ENCODE results near the gene CORO2A. TPM values are rescaled to one million over a fixed set of nuclear protein-coding genes. Genes with fewer than 3 reads are reported as not detected.
"Not testable (repeated sequence)": the region's sequence is repeated elsewhere in the genome, so short reads cannot be mapped to it uniquely, and the experiment has no call there.

The CORO2A gene
- polyA plus RNA-seq, 3 donors from 2014 or later = 1.6 to 2.5 (median 2.1) TPM

DNA sequence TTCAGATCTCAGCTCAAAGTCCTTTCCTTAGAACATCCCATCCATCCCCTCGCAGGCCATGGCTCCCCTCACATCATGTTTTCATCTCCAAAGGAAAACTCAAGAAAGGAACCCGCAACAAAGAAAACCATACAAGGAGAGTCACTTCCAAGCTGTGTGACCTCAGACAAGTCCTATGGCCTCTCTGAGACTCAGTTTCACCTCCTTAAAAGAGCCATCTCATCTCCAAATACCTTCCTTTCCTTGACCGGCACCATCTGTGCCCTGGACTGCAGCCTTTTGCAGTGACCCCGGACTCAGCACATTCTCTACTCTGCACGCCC, 10.7 kb downstream of the CORO2A start:
- no peak for DNase-seq
- no peak overlapping the region for H3K27ac Mint-ChIP-seq
- H3K27me3 Mint-ChIP-seq (ENCODE audit: low read depth in 3 of 3) = peaks cover 2 to 6% (median 3%) of the 10 kb centered on the region in 3 donors
- H3K36me3 Mint-ChIP-seq = no peaks in the 10 kb centered on the region
- H3K4me1 Mint-ChIP-seq = no peaks in the 10 kb centered on the region
- no peaks in the 10 kb centered on the region for H3K9me3 Mint-ChIP-seq
- no peak overlapping the region for H3K4me3 Mint-ChIP-seq

DNA sequence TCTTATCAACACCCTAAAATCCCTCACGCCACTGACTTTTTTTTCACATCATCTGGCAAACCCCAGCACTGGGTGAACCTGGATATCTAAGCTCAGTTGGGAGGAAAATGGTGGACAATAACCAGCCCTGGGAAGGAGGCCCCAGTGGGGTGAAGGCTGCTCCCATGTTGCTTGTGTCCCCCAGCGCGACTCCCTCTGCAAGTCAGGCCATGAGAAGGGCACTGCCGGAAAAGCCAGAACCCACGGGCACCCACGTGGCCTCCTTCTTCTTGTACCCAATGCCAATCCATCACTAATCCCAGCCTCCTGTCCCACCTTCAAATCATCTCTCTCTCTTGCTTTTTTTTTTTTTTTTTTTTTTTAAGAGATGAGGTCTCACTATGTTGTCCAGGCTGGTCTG, 11.4 kb downstream of the CORO2A start:
- Mint-ChIP-seq H3K36me3 (no peaks in the 10 kb centered on the region), H3K27me3 (ENCODE audit: low read depth in 3 of 3) (peaks cover 0 to 6% (median 2%) of the 10 kb centered on the region in 3 donors), H3K4me3 (no peak overlapping the region), H3K4me1 (no peaks in the 10 kb centered on the region), H3K27ac (no peak overlapping the region), H3K9me3 (no peaks in the 10 kb centered on the region)
- no peak for DNase-seq

DNA sequence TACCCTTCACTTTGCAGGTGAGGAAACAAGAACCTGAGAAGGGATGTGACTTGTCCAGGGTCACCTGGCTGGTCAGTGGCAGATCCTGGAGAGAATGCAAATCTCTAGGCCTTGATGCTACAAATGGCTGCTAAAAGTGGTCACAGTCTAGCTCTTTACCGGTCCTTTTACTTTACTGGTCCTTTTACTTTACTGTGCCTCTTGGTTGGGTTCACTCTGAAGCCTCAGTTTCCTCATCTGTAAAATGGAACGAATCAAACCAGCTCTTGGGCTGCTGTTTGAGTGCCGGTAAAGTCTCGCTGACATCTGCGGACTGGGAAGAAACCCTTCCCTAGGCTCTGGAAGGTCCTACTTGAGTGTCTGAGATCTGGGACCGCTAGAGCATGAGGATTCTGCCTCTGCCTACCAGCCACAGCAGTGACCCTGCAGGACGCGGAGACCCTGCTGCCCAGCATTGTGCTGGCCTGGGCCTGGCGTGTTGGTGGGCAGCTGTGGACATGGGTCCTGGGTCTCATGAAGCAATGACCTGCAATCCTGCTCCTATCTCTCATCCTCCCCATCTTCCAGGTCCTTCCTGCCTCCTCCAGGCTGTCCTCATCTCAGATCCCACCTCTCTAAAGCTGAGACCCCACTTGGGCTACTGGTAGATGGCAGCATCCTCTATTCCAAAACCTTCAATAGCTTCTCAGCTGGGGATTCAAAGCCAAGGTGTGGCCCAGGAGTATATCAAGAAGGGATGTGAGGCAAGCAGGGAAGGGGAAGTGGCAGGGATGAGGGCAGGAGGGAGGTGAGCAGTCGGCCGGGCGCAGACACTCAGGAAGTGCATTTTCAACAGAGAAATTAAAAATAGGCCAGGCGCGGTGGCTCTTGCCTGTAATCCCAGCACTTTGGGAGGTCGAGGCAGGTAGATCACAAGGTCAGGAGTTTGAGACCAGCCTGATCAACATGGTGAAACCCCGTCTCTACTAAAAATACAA, 13.3 kb downstream of the CORO2A start:
- H3K27me3 Mint-ChIP-seq (ENCODE audit: low read depth in 3 of 3) = peaks cover 0 to 6% (median 2%) of the 10 kb centered on the region in 3 donors
- DNase-seq = no peak
- no peaks in the 10 kb centered on the region for H3K9me3 Mint-ChIP-seq
- H3K4me3 Mint-ChIP-seq = no peak overlapping the region
- no peaks in the 10 kb centered on the region for H3K36me3 Mint-ChIP-seq
- no peak overlapping the region for H3K27ac Mint-ChIP-seq
- no peaks in the 10 kb centered on the region for H3K4me1 Mint-ChIP-seq

GRCh38 chr9:98176391-98177259, 15.8 kb downstream of the CORO2A start:
- Mint-ChIP-seq H3K4me3 (no peak overlapping the region), H3K27ac (no peak overlapping the region), H3K4me1 (no peaks in the 10 kb centered on the region), H3K36me3 (peaks cover 0 to 3% (median 0%) of the 10 kb centered on the region in 3 donors), H3K27me3 (ENCODE audit: low read depth in 3 of 3) (peaks cover 0 to 5% (median 5%) of the 10 kb centered on the region in 3 donors), H3K9me3 (no peaks in the 10 kb centered on the region)
- no peak for DNase-seq

DNA sequence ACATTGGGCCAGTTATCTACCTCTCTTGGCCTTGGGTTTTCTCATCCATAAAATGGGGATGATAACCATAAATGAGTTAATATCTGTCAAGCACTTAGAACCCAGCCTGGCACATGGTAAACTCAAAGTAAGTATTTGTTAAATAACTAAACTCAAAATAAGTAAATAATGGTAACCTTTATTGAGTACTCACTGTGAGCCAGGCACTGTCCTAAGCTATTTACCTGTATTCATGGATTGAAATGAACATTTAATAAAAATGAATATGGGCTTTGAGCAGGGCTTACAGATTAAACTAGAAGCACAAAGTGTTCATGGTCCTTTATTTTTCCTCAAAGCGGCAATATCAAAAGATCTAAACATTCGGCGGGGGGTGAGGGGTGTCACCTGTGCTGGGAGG, 16.7 kb downstream of the CORO2A start:
- Mint-ChIP-seq H3K9me3 (no peaks in the 10 kb centered on the region), H3K4me3 (no peak overlapping the region), H3K36me3 (peaks cover 0 to 3% (median 0%) of the 10 kb centered on the region in 3 donors), H3K4me1 (no peaks in the 10 kb centered on the region), H3K27me3 (ENCODE audit: low read depth in 3 of 3) (peaks cover 0 to 8% (median 4%) of the 10 kb centered on the region in 3 donors), H3K27ac (no peak overlapping the region)
- no peak for DNase-seq

GRCh38 chr9:98175028-98175569, 17.3 kb downstream of the CORO2A start:
- no peak for DNase-seq
- H3K9me3 Mint-ChIP-seq = no peaks in the 10 kb centered on the region
- peaks cover 0 to 8% (median 4%) of the 10 kb centered on the region in 3 donors for H3K27me3 Mint-ChIP-seq (ENCODE audit: low read depth in 3 of 3)
- peaks cover 0 to 3% (median 0%) of the 10 kb centered on the region in 3 donors for H3K36me3 Mint-ChIP-seq
- no peaks in the 10 kb centered on the region for H3K4me1 Mint-ChIP-seq
- no peak overlapping the region for H3K27ac Mint-ChIP-seq
- no peak overlapping the region for H3K4me3 Mint-ChIP-seq

DNA sequence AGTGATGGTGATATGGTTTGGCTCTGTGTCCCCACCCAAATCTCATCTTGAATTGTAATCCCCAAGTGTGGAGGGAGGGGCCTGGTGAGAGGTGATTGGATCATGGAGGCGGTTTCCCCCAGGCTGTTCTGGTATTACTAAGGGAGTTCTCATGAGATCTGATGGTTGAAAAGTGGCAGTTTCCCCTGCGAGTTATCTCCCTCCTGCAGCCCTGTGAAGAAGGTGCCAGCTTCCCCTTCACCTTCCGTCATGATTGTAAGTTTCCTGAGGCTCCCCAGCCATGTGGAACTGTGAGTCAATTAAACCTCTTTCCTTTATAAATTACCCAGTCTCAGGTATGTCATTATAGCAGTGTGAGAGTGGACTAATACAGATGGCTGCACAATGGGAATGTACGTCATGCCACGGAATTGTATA, 17.9 kb downstream of the CORO2A start:
- H3K27ac Mint-ChIP-seq = peak overlapping the region in 1 of 6 donors; percentile 26
- not testable (repeated sequence) for H3K36me3 Mint-ChIP-seq; H3K9me3 Mint-ChIP-seq; H3K27me3 Mint-ChIP-seq (ENCODE audit: low read depth in 3 of 3); H3K4me1 Mint-ChIP-seq; H3K4me3 Mint-ChIP-seq; DNase-seq

DNA sequence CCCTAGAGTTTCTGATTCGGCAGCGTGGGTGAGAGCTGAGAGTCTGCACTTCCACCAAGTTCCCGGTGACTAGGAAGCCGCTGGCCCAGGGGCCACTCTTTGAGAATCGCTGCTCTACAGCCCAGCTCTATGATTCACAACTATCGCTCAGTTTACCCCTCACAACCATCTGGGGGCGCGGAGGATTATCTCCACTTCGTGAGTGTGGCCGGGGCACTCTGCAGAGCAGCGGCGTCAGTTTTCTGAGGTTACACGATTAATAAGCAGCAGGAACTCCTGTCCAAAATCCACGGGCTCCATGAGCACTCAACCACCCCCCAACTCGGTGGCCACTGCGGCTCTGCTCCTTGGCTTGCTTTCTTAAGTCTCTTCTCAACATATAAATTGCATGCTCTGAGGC, 19.3 kb downstream of the CORO2A start:
- Mint-ChIP-seq H3K27me3 (ENCODE audit: low read depth in 3 of 3) (peaks cover 0 to 7% (median 2%) of the 10 kb centered on the region in 3 donors), H3K27ac (peak overlapping the region in 2 of 6 donors; percentile 21 to 24), H3K4me1 (peaks cover 6 to 12% of the 10 kb centered on the region in 2 donors), H3K36me3 (peaks cover 0 to 3% (median 0%) of the 10 kb centered on the region in 3 donors), H3K9me3 (no peaks in the 10 kb centered on the region), H3K4me3 (no peak overlapping the region)
- no peak for DNase-seq

- no peaks in the 10 kb centered on the region for H3K9me3 Mint-ChIP-seq
- H3K36me3 Mint-ChIP-seq = peaks cover 0 to 3% (median 0%) of the 10 kb centered on the region in 3 donors
- no peak overlapping the region for H3K4me3 Mint-ChIP-seq
- DNase-seq = no peak
- H3K27me3 Mint-ChIP-seq (ENCODE audit: low read depth in 3 of 3) = peaks cover 0 to 5% (median 2%) of the 10 kb centered on the region in 3 donors
- H3K27ac Mint-ChIP-seq = no peak overlapping the region
- H3K4me1 Mint-ChIP-seq = peaks cover 6 to 12% of the 10 kb centered on the region in 2 donors
Measured at GRCh38 chr9:98172604-98173003, 19.8 kb downstream of the CORO2A start.

DNA sequence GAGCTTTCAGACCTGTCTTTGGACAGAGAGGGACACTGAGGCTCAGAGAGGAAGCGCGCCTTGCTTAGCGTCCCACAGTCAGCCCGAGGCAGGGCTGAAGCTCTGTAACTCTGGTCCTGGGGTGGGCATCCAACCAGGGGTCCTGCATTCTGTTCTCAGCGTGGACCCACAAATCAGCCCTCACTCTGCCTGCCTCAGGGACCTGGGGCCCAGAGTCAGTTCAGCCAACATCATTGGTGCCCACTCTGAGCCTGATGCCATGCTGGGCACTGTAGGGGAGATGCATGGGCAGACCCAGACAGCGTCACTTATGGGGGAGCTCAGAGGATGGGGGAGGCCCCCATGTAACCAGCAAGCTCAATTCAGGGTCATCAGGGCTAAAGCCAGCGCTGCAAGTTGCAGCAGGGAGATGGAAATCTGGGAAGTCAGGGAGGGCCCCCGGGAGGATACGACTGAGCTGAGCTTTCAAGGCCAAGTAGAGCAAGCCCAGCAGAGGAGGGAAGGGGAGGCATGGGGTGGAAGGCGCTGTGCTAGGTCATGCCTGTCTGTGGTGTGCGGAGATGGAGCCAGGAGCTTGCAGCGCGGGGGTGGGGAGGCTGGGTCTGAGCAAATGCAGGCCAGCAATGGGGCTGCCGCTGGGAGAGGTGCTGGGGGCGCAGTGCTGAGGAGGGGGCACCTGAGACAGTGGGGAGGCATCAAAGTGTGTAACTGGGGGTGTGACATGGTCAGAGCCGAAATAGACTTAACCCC, 21.1 kb downstream of the CORO2A start:
- H3K4me3 Mint-ChIP-seq = no peak overlapping the region
- H3K27ac Mint-ChIP-seq = no peak overlapping the region
- H3K27me3 Mint-ChIP-seq (ENCODE audit: low read depth in 3 of 3) = peaks cover 0 to 5% (median 5%) of the 10 kb centered on the region in 3 donors
- no peak for DNase-seq
- H3K36me3 Mint-ChIP-seq = peaks cover 0 to 3% (median 0%) of the 10 kb centered on the region in 3 donors
- H3K9me3 Mint-ChIP-seq = no peaks in the 10 kb centered on the region
- peaks cover 6 to 12% of the 10 kb centered on the region in 2 donors for H3K4me1 Mint-ChIP-seq

- Mint-ChIP-seq H3K36me3 (peaks cover 0 to 3% (median 0%) of the 10 kb centered on the region in 3 donors), H3K4me1 (peaks cover 11 to 19% of the 10 kb centered on the region in 2 donors), H3K9me3 (no peaks in the 10 kb centered on the region), H3K4me3 (peak overlapping the region in 2 of 5 donors; percentile 38 to 75), H3K27me3 (ENCODE audit: low read depth in 3 of 3) (peaks cover 0 to 7% (median 5%) of the 10 kb centered on the region in 3 donors), H3K27ac (peak overlapping the region; percentile 46 to 97 (median 90))
- peak in 2 of 3 donors; percentile 9 to 49 for DNase-seq
Measured at GRCh38 chr9:98168941-98169488, 23.4 kb downstream of the CORO2A start.

DNA sequence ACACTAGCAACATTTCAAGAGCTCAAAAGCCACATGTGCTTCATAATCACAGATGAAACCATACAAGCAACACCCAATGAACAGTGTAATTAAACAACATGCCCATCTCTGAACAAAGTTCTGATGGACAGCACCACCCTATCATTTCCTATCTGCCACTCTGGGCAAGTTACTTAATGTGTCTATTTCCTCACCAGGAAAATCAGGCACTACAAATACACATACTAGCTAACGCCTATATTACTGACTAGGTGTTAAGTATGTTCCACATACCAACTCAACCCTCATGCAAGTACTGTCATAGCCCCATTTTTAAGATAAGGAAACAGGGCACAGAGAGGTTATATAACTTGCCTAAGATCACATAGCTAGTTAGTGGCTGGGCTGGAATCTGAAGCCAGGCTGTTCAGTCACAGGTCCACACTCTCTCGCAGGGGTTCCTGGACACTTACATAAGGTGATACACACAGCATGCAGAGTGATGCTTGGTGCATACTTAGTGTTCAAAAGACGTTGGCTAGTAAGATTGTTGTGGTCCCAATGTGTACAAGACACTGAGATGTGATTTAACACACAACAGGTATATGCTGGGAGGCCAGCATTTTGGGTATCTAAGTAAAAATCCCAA, 24.2 kb downstream of the CORO2A start:
- Mint-ChIP-seq H3K36me3 (no peaks in the 10 kb centered on the region), H3K4me3 (no peak overlapping the region), H3K27me3 (ENCODE audit: low read depth in 3 of 3) (peaks cover 0 to 6% (median 5%) of the 10 kb centered on the region in 3 donors), H3K27ac (peak overlapping the region in 4 of 6 donors; percentile 8 to 91 (median 56)), H3K4me1 (peaks cover 18 to 26% of the 10 kb centered on the region in 2 donors), H3K9me3 (no peaks in the 10 kb centered on the region)
- DNase-seq = no peak

Measured in immature natural killer cell (primary cell).